HEK293T (cell line): ENCODE data around the gene FNDC3B.

Experiments used
- CTCF ChIA-PET: fragments of 350-600 bp; formaldehyde crosslinking; extraction: SDS; loops from one replicate; lab custom pipeline; 2021; ENCODE audit warnings: antibody characterized with exemption, inconsistent platforms; lab: Yijun Ruan, JAX
- POLR2A ChIA-PET: fragments of 350-600 bp; formaldehyde crosslinking; extraction: SDS; loops from one replicate; lab custom pipeline; 2020; ENCODE audit warnings: antibody characterized with exemption, inconsistent platforms; lab: Yijun Ruan, JAX
- DNase-seq: peaks from one replicate; pipeline ENCODE4 v3.0.0; 2012; ENCODE audit warnings: mixed read lengths; ENCODE audit errors: extremely low spot score
- ARNT ChIP-seq: fragments of 450-650 bp; IDR thresholded peaks from 2 replicates; pipeline ENCODE4 v1.6.1; 2017; ENCODE audit warnings: mild to moderate bottlenecking
- BHLHE40 ChIP-seq: fragments of 450-650 bp; IDR thresholded peaks from 2 replicates; pipeline ENCODE4 v1.6.1; 2016; ENCODE audit warnings: mild to moderate bottlenecking, moderate library complexity, borderline replicate concordance
- CTBP1 ChIP-seq: fragments of 450-650 bp; IDR thresholded peaks from 2 replicates; pipeline ENCODE4 v1.6.1; 2016; ENCODE audit warnings: borderline replicate concordance
- ELF4 ChIP-seq: fragments of 450-650 bp; IDR thresholded peaks from 2 replicates; pipeline ENCODE4 v1.6.1; 2017; ENCODE audit warnings: antibody characterized with exemption
- FOXA1 ChIP-seq: fragments of 450-650 bp; IDR thresholded peaks from 2 replicates; pipeline ENCODE4 v1.6.1; 2016; ENCODE audit warnings: mild to moderate bottlenecking
- FOXK2 ChIP-seq: fragments of 450-650 bp; IDR thresholded peaks from 2 replicates; pipeline ENCODE4 v1.6.1; 2016; ENCODE audit warnings: mild to moderate bottlenecking
- FOXM1 ChIP-seq: fragments of 450-650 bp; IDR thresholded peaks from 2 replicates; pipeline ENCODE4 v1.6.1; 2017; ENCODE audit warnings: mild to moderate bottlenecking, borderline replicate concordance
- HDGF ChIP-seq: fragments of 450-650 bp; IDR thresholded peaks from 2 replicates; pipeline ENCODE4 v1.6.1; 2017; ENCODE audit warnings: antibody characterized with exemption, borderline replicate concordance
- L3MBTL2 ChIP-seq: fragments of 450-650 bp; conservative IDR thresholded peaks from 2 replicates; pipeline ENCODE4 v1.6.1; 2016; ENCODE audit warnings: mild to moderate bottlenecking
- LEF1 ChIP-seq: fragments of 450-650 bp; IDR thresholded peaks from 2 replicates; pipeline ENCODE4 v1.6.1; 2017; ENCODE audit warnings: mild to moderate bottlenecking, borderline replicate concordance
- NFRKB ChIP-seq: fragments of 450-650 bp; IDR thresholded peaks from 2 replicates; pipeline ENCODE4 v1.6.1; 2016; ENCODE audit warnings: mild to moderate bottlenecking, moderate library complexity
- PKNOX1 ChIP-seq: fragments of 450-650 bp; IDR thresholded peaks from 2 replicates; pipeline ENCODE4 v1.6.1; 2016
- SP1 ChIP-seq: fragments of 450-650 bp; IDR thresholded peaks from 2 replicates; pipeline ENCODE4 v1.6.1; 2017
- SUZ12 ChIP-seq: fragments of 450-650 bp; IDR thresholded peaks from 2 replicates; pipeline ENCODE4 v1.6.1; 2016; ENCODE audit warnings: mild to moderate bottlenecking
- TARDBP ChIP-seq: fragments of 450-650 bp; IDR thresholded peaks from 2 replicates; pipeline ENCODE4 v1.6.1; 2016
- ZNF384 ChIP-seq: fragments of 450-650 bp; IDR thresholded peaks from 2 replicates; pipeline ENCODE4 v1.6.1; 2016

FNDC3B gene

DNA sequence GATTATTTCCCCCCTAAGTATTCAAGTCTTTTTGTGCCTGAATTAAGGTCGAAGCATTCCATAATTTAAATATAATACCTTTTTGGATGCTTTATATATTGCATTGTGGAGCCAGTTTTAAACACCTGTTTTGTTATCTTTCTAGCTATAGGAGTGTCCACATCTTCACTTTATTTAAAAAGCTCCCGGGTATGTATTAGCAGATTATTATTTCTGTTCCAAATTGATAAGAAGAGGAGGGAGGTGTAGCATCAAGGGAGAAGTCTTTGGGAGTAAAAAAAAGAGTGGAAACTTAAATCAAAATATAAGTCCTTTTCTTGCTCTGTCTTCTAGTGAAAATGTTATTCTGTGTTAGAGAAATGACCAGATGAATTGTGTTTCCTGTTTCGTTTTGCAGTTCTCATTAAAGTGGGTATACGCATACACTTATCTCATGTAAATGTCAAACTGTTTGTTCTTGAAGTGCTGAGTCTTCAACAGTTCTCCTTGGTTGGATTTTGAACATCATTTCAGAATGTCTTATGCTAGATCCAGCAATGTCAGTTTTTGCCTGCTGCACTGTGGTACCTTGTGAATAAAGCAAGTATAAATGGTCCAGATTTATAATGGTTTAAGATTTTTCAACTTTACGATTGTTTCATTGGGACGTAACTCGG lies 105.8 kb downstream of the FNDC3B start:
- no peak for TF ChIP-seq TARDBP
- TF ChIP-seq PKNOX1: no peak
- no peak for TF ChIP-seq LEF1
- no peak for TF ChIP-seq SUZ12
- TF ChIP-seq FOXM1: no peak
- no peak for TF ChIP-seq BHLHE40
- no peak for TF ChIP-seq L3MBTL2
- no peak for TF ChIP-seq ELF4
- no peak for TF ChIP-seq NFRKB
- TF ChIP-seq ZNF384: no peak
- no peak for TF ChIP-seq FOXA1
- no peak for TF ChIP-seq HDGF
- no peak for TF ChIP-seq CTBP1
- no peak for TF ChIP-seq ARNT
- TF ChIP-seq FOXK2: no peak
- no peak for TF ChIP-seq SP1
- POLR2A ChIA-PET: no interaction called here
- CTCF ChIA-PET: interaction anchor here (0.6 kb wide), 1 partner anchor 230 kb away, joined by 3 read pairs; no protein-coding TSS in a partner anchor

DNA sequence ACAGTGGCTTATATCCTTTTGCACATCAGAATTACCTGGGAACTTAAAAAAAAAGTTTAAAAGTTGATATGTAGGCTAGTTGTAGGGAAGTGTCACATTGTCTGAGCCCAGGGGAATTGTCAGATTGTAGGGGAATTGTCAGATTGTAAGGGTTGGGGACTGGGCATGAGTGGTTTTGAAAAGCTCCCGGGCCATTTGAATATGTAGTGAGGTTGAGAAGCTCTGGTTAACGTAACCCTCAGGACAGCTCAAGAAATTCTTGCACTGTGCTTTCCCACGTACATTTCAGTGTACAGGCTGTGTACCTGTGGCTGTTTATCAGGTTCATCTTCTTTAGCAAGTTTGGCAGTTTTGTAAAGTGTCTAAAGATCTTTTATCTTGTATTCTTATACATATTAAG lies 107.0 kb downstream of the FNDC3B start:
- TF ChIP-seq L3MBTL2 (no peak), LEF1 (no peak), ARNT (no peak), TARDBP (no peak), HDGF (no peak), ELF4 (no peak), ZNF384 (no peak), FOXM1 (no peak), SUZ12 (no peak), PKNOX1 (no peak), CTBP1 (no peak), NFRKB (no peak), SP1 (no peak), BHLHE40 (no peak), FOXA1 (no peak), FOXK2 (no peak)
- CTCF ChIA-PET: no interaction called here
- POLR2A ChIA-PET: no interaction called here

More for the DNA sequence above, 105.8 kb downstream of the FNDC3B start:
- DNase-seq: no peak

GRCh38 chr3:172147113-172147818 lies 107.9 kb downstream of the FNDC3B start:
- CTCF ChIA-PET: no interaction called here
- DNase-seq: no peak
- POLR2A ChIA-PET: no interaction called here
- TF ChIP-seq SP1: no peak
- no peak for TF ChIP-seq L3MBTL2
- no peak for TF ChIP-seq TARDBP
- TF ChIP-seq PKNOX1: no peak
- no peak for TF ChIP-seq BHLHE40
- TF ChIP-seq NFRKB: no peak
- TF ChIP-seq ELF4: no peak
- TF ChIP-seq FOXM1: no peak
- TF ChIP-seq FOXA1: no peak
- no peak for TF ChIP-seq ZNF384
- no peak for TF ChIP-seq SUZ12
- no peak for TF ChIP-seq HDGF
- no peak for TF ChIP-seq ARNT
- TF ChIP-seq FOXK2: no peak
- TF ChIP-seq LEF1: no peak
- no peak for TF ChIP-seq CTBP1

More for the DNA sequence above, 107.0 kb downstream of the FNDC3B start:
- no peak for DNase-seq

GRCh38 chr3:172148241-172148640 lies 108.9 kb downstream of the FNDC3B start:
- DNase-seq: no peak
- ChIA-PET CTCF (no interaction called here), POLR2A (no interaction called here)
- no peak for TF ChIP-seq BHLHE40
- TF ChIP-seq L3MBTL2: no peak
- no peak for TF ChIP-seq LEF1
- no peak for TF ChIP-seq ARNT
- no peak for TF ChIP-seq PKNOX1
- no peak for TF ChIP-seq FOXM1
- TF ChIP-seq ELF4: no peak
- TF ChIP-seq CTBP1: no peak
- TF ChIP-seq ZNF384: no peak
- TF ChIP-seq HDGF: no peak
- no peak for TF ChIP-seq TARDBP
- TF ChIP-seq SP1: no peak
- TF ChIP-seq FOXA1: no peak
- no peak for TF ChIP-seq FOXK2
- no peak for TF ChIP-seq NFRKB
- TF ChIP-seq SUZ12: no peak
